HepG2 (cell line): ENCODE data around the gene CEBPG. TPM values are rescaled to one million over a fixed set of nuclear protein-coding genes. Genes with fewer than 3 reads are reported as not detected.

Source experiments
- CREB1 ChIP-seq, 2 experiments: fragments of 450-650 bp in 1 of 2; IDR thresholded peaks; 2 replicates each; pipeline ENCODE4 v1.6.1; 2016 to 2017; ENCODE audit warnings: control low read depth in 1 of 2, mild to moderate bottlenecking in 1 of 2, missing compliant biosample characterization in 1 of 2, missing genetic modification characterization in 1 of 2
- FOXP4 ChIP-seq: sonication (generic); formaldehyde crosslinking; IDR thresholded peaks from 2 replicates; pipeline ENCODE4 v1.4.0; 2020; ENCODE audit warnings: missing genetic modification reagents
- HNRNPH1 ChIP-seq: fragments of 200-400 bp; formaldehyde crosslinking; optimal IDR thresholded peaks from 2 replicates; pipeline ENCODE3; 2017; ENCODE audit warnings: mild to moderate bottlenecking, low read depth, low read length
- KDM4B ChIP-seq: sonication (generic); formaldehyde crosslinking; IDR thresholded peaks from 2 replicates; pipeline ENCODE4 v1.4.0; 2020; ENCODE audit warnings: missing genetic modification reagents
- KLF9 ChIP-seq: IDR thresholded peaks from 2 replicates; pipeline ENCODE4 v1.6.1; 2016; ENCODE audit warnings: low read depth
- NFKB2 ChIP-seq: sonication (generic); formaldehyde crosslinking; IDR thresholded peaks from 2 replicates; pipeline ENCODE4 v1.4.0; 2020; ENCODE audit warnings: missing genetic modification reagents, borderline replicate concordance
- NFRKB ChIP-seq: fragments of 450-650 bp; IDR thresholded peaks from 2 replicates; pipeline ENCODE4 v1.6.1; 2017
- NONO ChIP-seq, 2 experiments: fragments of 450-650 bp in 1 of 2; sonication (generic) in 1 of 2; formaldehyde crosslinking in 1 of 2; IDR thresholded peaks in 1 of 2; conservative IDR thresholded peaks in 1 of 2; 2 replicates each; pipeline versions ENCODE4 v1.6.1 to v1.8.0; 2017 to 2022; ENCODE audit warnings: mild to moderate bottlenecking in 1 of 2, missing genetic modification reagents in 1 of 2, moderate library complexity in 1 of 2
- SAFB2 ChIP-seq: sonication (generic); formaldehyde crosslinking; IDR thresholded peaks from 2 replicates; pipeline ENCODE4 v1.5.1; 2020; ENCODE audit warnings: missing genetic modification reagents, low read depth, mild to moderate bottlenecking, borderline replicate concordance
- SALL2 ChIP-seq: sonication (generic); formaldehyde crosslinking; IDR thresholded peaks from 2 replicates; pipeline ENCODE4 v1.8.1; 2023; ENCODE audit warnings: mild to moderate bottlenecking, missing genetic modification reagents, inconsistent platforms
- SMAD9 ChIP-seq: sonication (generic); formaldehyde crosslinking; IDR thresholded peaks from 2 replicates; pipeline ENCODE4 v1.5.1; 2020; ENCODE audit warnings: mild to moderate bottlenecking, missing genetic modification reagents
- SP140L ChIP-seq: sonication (generic); formaldehyde crosslinking; IDR thresholded peaks from 2 replicates; pipeline ENCODE4 v1.4.0; 2020; ENCODE audit warnings: missing genetic modification reagents, borderline replicate concordance
- SRSF1 ChIP-seq: fragments of 200-400 bp; formaldehyde crosslinking; optimal IDR thresholded peaks from 2 replicates; pipeline ENCODE3; 2017; ENCODE audit warnings: mild to moderate bottlenecking, low read depth, low read length, moderate library complexity
- SYNCRIP ChIP-seq: fragments of 200-400 bp; formaldehyde crosslinking; IDR thresholded peaks from 2 replicates; pipeline ENCODE4 v1.6.1; 2018; ENCODE audit warnings: mild to moderate bottlenecking, low read depth, low read length; ENCODE audit not compliant: insufficient read depth
- ZMAT3 ChIP-seq: sonication (generic); formaldehyde crosslinking; conservative IDR thresholded peaks from 2 replicates; pipeline ENCODE4 v1.7.0; 2021; ENCODE audit warnings: missing genetic modification reagents
- ZNF235 ChIP-seq: sonication (generic); formaldehyde crosslinking; IDR thresholded peaks from 2 replicates; pipeline ENCODE4 v1.8.1; 2023; ENCODE audit warnings: mild to moderate bottlenecking, missing genetic modification reagents, borderline replicate concordance
- ZNF468 ChIP-seq: sonication (generic); formaldehyde crosslinking; IDR thresholded peaks from 2 replicates; pipeline ENCODE4 v1.8.0; 2022; ENCODE audit warnings: mild to moderate bottlenecking, moderate library complexity, missing genetic modification reagents
- ZNF547 ChIP-seq: sonication (generic); formaldehyde crosslinking; IDR thresholded peaks from 2 replicates; pipeline ENCODE4 v1.5.1; 2020; ENCODE audit warnings: mild to moderate bottlenecking, missing genetic modification reagents
- ZNF576 ChIP-seq: sonication (generic); formaldehyde crosslinking; IDR thresholded peaks from 2 replicates; pipeline ENCODE4 v1.4.0; 2020; ENCODE audit warnings: mild to moderate bottlenecking, missing genetic modification reagents
- ZNF614 ChIP-seq: IDR thresholded peaks from 2 replicates; pipeline ENCODE4 v1.6.1; 2018; ENCODE audit warnings: missing biosample characterization, missing genetic modification reagents, inconsistent platforms, borderline replicate concordance
- ZSCAN31 ChIP-seq: sonication (generic); formaldehyde crosslinking; IDR thresholded peaks from 2 replicates; pipeline ENCODE4 v1.5.0; 2020; ENCODE audit warnings: low read depth, mild to moderate bottlenecking, missing genetic modification reagents
- polyA plus RNA-seq, 8 experiments: library from polyadenylated mRNA; depleted of rRNA in 3 of 8; stranded (reverse) in 7 of 8; unstranded in 1 of 8; fragments of >200 nt; fragmentation: Illumina TruSeq in 4 of 8; extraction: Trizol in 4 of 8; gene quantifications; 2 replicates each; pipeline versions ENCODE4 v1.2.1 to v1.2.3, GENCODE V29; 2011 to 2016; ENCODE audit warnings: low read depth in 4 of 8, missing spikeins in 1 of 8, mixed read lengths in 1 of 8; ENCODE audit not compliant: insufficient read depth in 1 of 8
- total RNA-seq, 5 experiments: library from RNA; depleted of rRNA; stranded (reverse); fragments of >200 nt; fragmentation: Illumina TruSeq; extraction: Trizol; gene quantifications; 2 replicates each; pipeline ENCODE4 v1.2.3, GENCODE V29; 2016; ENCODE audit warnings: low read depth in 1 of 5
- TF ChIP-seq, protein P1 (sequence below): sonication (generic); formaldehyde crosslinking; IDR thresholded peaks from 2 replicates; pipeline ENCODE4 v1.5.0; 2020; ENCODE audit warnings: mild to moderate bottlenecking, low read depth, missing genetic modification reagents, borderline replicate concordance
- TF ChIP-seq, protein P2 (sequence below): sonication (generic); formaldehyde crosslinking; IDR thresholded peaks from 2 replicates; pipeline ENCODE4 v1.4.0; 2020; ENCODE audit warnings: missing genetic modification reagents
- TF ChIP-seq, protein P3 (sequence below): sonication (generic); formaldehyde crosslinking; IDR thresholded peaks from 2 replicates; pipeline ENCODE4 v1.4.0; 2020; ENCODE audit warnings: low read depth, mild to moderate bottlenecking, missing genetic modification reagents

The CEBPG gene
- total and polyA plus RNA-seq, 2 of the 13 experiments (the other 11 are each of a cell fraction or from before 2014, with no cell fraction given) = 25.7 to 34.3 TPM

DNA sequence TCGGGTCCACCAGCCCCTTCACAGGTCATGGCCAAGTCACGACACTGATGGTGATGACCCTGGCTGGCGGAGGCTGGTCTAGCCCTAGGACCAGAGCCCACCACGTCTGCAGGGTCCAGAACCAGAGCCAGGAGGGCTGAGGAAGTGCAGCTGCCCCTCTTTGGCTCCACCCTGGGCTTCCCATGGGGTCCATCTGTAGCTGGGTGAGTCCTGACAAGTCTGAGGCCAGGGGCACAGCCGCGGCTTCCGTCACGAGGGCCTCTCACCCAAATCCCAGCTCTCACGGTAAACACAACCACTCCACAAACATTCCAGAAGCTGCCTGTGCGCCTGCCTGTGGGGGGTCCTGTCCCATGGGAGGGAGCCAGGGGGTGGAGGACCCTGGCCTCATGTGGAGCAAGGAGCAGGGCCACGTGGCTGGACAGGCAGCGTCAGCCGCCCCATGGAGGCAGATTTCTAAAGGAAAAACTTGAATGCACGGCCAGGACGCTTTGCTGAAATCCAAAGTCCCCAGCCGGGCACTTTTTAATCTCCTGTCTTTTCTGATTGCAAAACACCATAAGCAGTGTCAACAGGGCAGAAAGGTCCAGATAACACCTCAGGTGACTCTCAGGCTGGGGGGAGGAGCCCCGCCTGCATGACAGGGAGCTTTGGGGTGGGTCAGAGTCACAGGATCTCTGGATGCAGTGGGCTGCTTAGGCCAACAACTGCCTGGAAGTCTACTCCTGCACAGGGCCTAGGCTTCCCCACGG lies 29.9 kb downstream of the CEBPG start (continued):
- TF ChIP-seq KDM4B (CRISPR knock-in tag) = peak; percentile 96
- no peak for TF ChIP-seq HNRNPH1
- 0 out of 2 replicates have a peak, but pooled peaks have one; percentile 88 for TF ChIP-seq ZNF468 (CRISPR knock-in tag)
- peak; percentile 98 for TF ChIP-seq ZNF547 (CRISPR knock-in tag)
- TF ChIP-seq SYNCRIP = no peak
- TF ChIP-seq NFRKB = no peak
- TF ChIP-seq KLF9 (CRISPR knock-in tag) = peak; percentile 85; the same call in 1 of the 2 replicates
- TF ChIP-seq, protein P1, sequence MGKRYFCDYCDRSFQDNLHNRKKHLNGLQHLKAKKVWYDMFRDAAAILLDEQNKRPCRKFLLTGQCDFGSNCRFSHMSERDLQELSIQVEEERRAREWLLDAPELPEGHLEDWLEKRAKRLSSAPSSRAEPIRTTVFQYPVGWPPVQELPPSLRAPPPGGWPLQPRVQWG (CRISPR knock-in tag) = no peak
- peak; percentile 92 for TF ChIP-seq ZNF614 (CRISPR knock-in tag)
- TF ChIP-seq SALL2 (CRISPR knock-in tag) = peak; percentile 64
- peak; percentile 97 for TF ChIP-seq ZMAT3
- TF ChIP-seq, protein P2, sequence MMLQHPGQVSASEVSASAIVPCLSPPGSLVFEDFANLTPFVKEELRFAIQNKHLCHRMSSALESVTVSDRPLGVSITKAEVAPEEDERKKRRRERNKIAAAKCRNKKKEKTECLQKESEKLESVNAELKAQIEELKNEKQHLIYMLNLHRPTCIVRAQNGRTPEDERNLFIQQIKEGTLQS = no peak
- TF ChIP-seq SMAD9 (CRISPR knock-in tag) = peak; percentile 95; the same call in 1 of the 2 replicates
- TF ChIP-seq NFKB2 (CRISPR knock-in tag) = peak; percentile 99
- peak; percentile 73 for TF ChIP-seq SRSF1
- TF ChIP-seq ZSCAN31 (CRISPR knock-in tag) = peak; percentile 99
- peak; percentile 95 for TF ChIP-seq ZNF235 (CRISPR knock-in tag)
- peak; percentile 52 for TF ChIP-seq CREB1 (IDR thresholded peaks at IDR 0.05)
- TF ChIP-seq CREB1 (CRISPR knock-in tag; IDR thresholded peaks at IDR 0.05) = no peak; the same call in 1 of the 2 replicates
- TF ChIP-seq ZNF576 (CRISPR knock-in tag) = peak; percentile 91; the same call in 1 of the 2 replicates
- TF ChIP-seq SAFB2 (CRISPR knock-in tag) = peak; percentile 91
- no peak for TF ChIP-seq NONO (IDR thresholded peaks at IDR 0.05)
- peak; percentile 90 for TF ChIP-seq NONO (CRISPR knock-in tag; conservative IDR thresholded peaks at IDR 0.05)
- peak; percentile 94 for TF ChIP-seq FOXP4
- TF ChIP-seq SP140L = peak; percentile 89; the same call in 1 of the 2 replicates
- TF ChIP-seq, protein P3, sequence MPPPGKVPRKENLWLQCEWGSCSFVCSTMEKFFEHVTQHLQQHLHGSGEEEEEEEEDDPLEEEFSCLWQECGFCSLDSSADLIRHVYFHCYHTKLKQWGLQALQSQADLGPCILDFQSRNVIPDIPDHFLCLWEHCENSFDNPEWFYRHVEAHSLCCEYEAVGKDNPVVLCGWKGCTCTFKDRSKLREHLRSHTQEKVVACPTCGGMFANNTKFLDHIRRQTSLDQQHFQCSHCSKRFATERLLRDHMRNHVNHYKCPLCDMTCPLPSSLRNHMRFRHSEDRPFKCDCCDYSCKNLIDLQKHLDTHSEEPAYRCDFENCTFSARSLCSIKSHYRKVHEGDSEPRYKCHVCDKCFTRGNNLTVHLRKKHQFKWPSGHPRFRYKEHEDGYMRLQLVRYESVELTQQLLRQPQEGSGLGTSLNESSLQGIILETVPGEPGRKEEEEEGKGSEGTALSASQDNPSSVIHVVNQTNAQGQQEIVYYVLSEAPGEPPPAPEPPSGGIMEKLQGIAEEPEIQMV (CRISPR knock-in tag) = peak; percentile 92
